GM08714 (cell line): ENCODE results near the gene TCF7.

ENCODE experiments used
- H3K4me3 ChIP-seq: fragments of 200-500 bp; sonication (Bioruptor generic); 2 replicates; pipeline ENCODE4 v1.5.1; 2014; ENCODE audit warnings: mild to moderate bottlenecking, low read length, inconsistent platforms
- ZNF274 ChIP-seq: IDR thresholded peaks from 2 replicates; pipeline ENCODE4 v1.6.1; 2012; ENCODE audit warnings: mild to moderate bottlenecking, low read depth, low read length

TCF7 gene

DNA sequence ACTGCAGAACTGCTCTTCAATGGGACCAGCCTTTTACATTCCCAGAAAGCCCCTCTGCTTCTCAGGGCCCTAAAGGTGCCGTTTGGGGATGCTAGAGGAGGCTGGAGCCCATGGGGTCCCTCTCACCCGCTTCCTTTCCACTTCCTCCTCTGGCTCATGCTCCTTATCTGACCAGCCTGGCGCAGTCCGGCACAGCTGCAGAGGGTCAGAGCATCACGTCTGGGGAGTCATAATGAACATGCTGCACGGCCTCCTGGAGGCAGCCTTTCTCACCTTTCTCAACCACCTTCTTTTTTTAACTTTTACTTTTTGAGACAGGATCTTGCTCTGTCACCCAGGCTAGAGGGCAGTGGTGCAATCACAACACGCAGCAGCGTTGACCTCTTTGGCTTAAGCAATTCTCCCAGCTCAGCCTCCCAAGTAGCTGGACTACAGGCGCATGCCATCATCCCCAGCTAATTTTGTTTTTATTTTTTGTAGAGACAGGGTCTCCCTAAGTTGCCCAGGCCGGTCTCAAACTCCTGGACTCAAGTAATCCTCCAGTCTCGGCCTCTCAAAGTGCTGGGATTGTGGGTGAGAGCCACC, 15.1 kb upstream of the TCF7 start:
- H3K4me3 ChIP-seq, result no peak overlapping the region; the same call in 1 of the 2 replicates

DNA sequence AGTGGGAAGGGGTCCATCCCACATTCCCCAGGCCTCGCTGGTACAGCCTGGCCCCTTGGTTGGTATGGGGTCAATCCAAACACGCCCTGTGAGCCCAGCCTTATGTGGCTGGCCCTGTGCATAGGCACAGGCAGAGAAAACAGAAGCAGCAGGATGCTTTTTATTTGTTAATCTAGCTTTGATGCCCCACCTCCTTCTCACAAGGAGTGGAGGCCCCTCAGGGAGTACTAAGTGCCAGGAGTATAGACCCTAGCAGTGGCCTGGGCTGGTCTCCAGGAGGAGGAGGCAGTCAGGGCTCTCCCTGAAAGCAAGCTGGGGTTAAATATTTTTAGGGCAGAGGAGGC, 14.6 kb upstream of the TCF7 start:
- TF ChIP-seq ZNF274, result no peak
- no peak overlapping the region; the same call in 1 of the 2 replicates for H3K4me3 ChIP-seq

More for the DNA sequence above, 15.1 kb upstream of the TCF7 start:
- no peak for TF ChIP-seq ZNF274

DNA sequence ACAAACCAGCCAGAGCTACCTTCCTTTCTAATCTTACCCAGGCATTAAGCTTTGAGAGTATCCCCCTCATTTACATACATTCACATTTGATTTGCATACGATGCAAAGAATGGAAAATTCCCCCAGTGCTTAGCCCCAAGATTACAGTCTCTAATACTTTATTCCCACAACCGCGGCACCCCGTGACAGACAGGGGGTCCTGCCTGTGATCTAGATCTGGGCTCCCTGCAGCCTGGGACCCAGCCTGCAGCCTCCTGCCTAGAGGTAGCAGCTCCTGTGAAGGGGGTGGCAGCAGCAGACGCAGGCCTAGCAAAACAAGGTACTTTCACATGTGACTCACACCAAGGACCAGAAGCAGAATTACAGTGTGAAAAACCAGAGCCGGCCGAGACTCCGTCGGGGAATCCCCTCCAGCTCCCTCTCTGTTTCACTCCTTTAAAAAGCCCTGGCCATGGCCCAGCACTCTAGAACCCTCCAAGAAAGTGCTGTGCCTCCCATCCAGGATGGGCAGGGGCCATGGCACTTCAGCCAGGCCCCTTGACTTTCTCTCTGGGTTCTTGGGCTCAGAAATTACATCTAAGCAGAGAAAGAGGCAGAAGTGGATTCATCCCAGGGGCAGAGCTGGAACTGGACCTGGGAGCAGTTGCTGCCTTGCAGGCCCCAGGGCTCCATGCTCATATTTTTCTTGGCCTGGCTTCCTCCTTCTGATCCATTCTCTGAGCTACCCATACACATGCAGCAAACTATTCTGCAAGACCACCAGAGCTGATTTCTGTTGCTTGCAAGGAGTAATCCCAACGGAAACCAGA, 14.0 kb upstream of the TCF7 start:
- no peak overlapping the region; the same call in 1 of the 2 replicates for H3K4me3 ChIP-seq
- TF ChIP-seq ZNF274, result no peak

DNA sequence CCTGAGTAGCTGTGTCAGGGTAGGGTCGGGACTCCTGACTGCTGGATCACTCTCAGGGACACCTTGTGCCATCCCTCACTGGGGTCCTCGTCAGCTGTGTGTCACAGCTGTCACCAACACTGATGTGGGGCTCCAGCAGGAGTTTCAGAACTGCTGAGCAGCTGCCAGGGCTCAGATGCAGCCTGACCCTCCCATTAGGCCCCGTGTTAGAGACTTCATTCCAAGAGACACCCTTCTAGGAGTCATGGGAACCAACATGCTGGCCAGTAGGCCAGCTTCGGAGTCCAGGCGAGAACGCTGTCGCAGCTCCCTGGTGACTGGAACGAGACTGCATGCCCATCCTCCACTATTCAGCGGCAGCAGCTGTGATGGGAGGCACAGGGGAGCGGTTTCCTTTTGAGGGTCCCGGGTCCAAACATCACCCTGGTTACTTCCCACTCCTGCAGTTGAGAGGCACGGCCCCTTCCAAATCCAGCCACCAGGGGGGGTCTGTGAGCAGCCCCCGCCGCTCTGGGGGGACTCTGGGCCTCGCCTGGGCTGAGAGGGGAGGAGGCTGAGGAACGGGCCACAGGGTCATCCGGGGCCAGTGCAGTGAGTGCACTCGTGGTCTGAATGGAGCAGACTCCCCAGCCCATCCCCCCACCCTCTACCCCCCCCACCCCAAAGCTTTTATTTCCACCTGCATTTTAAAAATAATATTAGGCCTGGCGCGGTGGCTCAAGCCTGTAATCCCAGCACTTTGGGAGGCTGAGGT, 12.6 kb upstream of the TCF7 start:
- H3K4me3 ChIP-seq, result no peak overlapping the region
- no peak for TF ChIP-seq ZNF274

DNA sequence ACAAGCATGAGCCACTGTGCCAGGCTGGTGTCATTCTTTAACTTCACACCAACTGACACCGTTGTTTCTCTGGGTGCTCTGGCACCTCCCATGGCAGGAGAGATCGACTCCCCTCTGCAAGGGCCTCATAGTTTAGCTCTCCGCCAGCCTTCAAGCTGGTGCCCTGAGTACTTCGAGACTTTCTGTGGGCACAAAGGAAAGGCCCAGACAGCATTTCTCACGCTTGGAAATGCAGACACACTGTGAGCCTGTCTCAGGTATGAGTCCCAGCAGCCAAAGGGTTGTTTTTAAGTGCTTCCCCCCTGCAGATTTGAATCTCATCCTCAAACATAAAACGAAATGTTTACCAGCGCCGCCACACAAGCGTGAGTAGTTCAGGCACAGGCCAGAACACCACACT, 11.1 kb upstream of the TCF7 start:
- no peak overlapping the region for H3K4me3 ChIP-seq
- TF ChIP-seq ZNF274, result no peak

DNA sequence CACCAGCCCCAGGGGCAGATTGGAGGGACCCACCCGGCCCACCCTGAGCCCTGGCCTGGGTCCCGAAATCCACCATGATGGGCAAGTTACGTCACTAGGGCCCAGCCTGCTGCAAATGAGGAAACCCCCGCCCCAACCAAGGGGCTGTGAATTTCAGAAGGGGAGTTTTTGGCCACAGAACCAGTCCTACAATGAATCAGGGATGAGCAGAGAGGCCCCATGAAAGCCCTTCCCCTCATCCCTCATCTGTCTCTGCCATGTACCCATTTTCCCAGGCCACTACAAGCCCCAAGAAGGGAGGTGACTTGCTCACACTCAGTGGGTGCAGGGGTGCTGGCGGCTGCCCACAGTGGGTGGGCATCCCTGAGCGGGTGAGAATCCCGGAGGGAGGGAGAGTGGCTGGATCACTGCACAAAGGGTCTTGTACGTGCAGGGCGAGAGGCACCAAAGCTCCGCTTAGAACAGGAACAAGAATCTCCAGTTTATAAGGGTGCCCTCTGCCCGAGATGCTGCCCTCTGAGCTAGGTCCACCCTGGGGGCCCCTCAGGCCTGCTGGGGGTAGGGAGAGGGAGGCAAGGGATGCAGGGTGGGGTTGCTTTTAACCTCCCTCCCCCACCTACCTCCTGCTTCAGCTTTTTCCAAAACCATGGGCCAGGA, 10.4 kb upstream of the TCF7 start:
- TF ChIP-seq ZNF274, result no peak
- no peak overlapping the region for H3K4me3 ChIP-seq

DNA sequence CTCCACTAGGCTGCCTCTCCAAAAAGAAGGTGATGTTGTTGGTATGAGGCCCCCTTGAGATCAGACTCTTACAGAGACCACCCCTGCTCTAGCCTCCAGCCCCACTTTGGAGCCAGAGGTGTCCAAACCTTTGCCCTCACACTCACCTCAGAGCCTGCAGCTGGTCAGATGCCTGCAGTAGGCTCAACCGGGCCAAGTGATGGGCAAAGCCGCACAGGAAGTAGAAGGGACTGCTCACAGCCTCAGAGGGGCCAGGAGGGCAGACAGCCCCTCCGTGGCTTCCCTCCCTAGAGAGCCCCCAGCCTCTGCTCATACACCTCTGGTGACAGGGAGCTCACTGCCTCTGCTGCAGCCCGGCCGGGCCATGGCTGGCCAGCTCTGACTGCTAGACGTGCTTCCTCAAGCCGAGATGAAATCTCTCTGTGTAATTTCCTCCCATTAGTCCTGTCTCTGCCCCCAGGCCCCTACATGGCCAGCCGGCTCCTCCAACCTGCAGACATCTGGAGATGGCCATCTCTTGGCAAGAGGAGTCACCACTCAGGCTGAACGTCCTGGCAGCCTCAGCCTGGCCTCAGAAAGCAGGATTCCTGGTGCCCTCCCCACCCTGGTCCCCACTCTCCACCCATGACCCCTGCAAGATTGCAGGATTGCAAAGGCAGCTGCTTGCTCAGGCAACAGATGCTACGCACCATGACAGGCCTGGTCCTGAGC, 7.3 kb upstream of the TCF7 start:
- H3K4me3 ChIP-seq, result no peak overlapping the region
- no peak for TF ChIP-seq ZNF274

DNA sequence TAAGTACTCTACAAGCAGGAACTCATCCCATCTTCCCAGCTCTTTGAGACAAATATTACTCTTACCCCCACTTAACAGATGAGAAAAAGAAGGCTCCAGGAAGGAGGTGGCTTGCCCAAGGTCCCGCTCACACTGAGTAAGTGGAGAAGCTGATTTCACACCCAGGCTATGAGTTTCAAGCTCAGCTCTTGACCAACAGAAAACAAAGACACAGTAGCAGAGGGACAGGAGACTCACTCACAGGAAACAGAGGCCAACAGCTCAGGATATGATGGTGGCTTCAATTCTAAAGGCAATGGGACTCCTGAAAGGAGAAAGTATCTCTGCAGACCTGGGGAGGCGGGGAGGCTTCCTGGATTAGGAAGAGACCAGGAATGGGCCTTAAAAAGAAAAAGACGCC, 6.7 kb upstream of the TCF7 start:
- no peak overlapping the region for H3K4me3 ChIP-seq
- TF ChIP-seq ZNF274, result no peak

DNA sequence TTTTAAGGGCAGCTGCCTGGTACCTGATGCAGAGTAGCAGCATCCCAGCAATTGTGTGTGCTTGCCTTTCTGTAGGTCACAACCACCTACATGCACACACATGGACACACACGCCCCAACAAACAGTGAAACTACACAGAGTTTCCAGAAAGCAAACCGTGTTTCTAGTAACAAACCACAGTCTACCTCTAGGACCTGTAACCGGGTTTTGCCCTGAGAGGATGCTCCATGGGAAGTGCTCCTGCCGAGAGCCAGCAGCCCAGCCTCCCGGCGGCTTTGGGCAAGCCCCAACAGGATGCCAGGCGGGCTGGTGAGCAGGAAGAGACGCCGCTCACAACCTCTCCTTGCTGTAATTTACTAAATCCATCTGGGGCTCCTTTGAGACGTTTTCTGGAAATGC, 4.1 kb upstream of the TCF7 start:
- H3K4me3 ChIP-seq, result no peak overlapping the region
- TF ChIP-seq ZNF274, result no peak

DNA sequence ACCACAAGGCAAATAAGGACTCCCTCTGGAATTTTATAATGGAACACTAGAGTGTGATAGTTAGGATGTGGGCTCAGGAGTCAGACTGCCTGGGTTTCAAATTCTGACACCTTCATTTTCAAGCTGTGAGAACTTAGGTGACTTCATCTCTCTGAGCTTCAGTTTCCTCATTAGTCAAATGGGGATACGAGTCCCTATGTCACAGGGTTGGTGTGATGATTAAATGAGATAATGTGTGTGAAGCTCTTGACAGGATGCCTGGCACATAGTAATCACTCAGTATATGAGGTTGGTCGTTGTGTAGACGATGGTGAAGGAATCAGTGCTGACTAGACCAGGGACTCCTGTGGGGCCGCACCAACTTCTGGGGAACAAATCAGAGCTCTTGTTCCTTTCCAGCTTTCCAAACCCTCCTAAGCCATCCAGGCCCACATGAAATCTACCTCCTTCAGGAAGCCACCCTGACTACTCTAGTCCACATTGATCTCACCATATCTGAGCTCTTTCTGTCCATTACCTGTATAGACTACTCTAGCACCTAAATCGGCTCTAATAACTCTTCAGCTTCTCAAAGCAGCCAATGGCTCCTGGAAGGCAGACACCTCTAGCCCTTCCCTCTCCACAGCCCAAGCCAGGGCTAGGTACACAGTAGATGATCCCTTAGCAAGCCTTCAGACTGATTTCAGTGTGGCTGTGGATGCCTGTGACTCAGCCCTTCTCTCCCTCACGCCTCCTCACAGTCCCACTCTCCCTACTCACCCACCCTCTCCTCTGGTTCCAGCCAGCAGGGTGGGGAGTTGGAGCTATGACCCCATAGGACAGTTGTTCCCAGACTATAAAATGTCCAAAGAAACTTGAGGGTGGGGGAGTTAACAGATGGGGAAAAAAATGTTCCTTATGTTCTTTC, 2.5 kb upstream of the TCF7 start:
- no peak for TF ChIP-seq ZNF274

DNA sequence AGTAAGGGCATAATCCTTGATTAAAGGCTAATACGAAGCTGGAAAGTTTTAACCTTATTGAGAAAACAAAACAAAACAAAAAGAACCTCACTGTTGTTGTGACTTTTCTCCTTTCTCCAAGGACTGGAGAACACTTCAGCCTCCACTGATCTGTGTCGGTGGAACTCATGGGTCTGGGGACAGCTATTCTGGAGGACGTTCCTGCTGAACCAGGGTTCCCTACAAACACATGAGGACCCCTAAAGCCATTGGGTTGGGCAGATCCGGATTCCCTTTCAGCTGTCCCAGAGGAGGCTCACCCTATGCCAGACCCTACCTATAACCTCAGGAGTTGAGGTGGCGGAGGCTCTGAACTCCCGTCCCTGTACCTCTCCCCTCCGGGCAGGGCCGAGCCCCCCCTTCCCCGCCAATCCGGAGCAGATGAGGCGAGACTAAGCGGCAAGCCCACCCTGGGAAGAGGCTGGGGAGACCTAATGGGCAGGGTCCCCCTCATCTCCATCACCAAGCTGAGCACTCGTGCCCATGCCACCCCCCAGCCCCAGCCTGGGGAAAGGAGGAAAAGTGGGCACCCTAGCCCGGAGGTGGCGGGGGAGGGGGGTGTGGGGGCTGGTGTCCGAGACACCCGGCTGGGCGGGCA, 1.6 kb upstream of the TCF7 start:
- no peak for TF ChIP-seq ZNF274
- no peak overlapping the region for H3K4me3 ChIP-seq

More for the DNA sequence above, 2.5 kb upstream of the TCF7 start:
- no peak overlapping the region for H3K4me3 ChIP-seq

DNA sequence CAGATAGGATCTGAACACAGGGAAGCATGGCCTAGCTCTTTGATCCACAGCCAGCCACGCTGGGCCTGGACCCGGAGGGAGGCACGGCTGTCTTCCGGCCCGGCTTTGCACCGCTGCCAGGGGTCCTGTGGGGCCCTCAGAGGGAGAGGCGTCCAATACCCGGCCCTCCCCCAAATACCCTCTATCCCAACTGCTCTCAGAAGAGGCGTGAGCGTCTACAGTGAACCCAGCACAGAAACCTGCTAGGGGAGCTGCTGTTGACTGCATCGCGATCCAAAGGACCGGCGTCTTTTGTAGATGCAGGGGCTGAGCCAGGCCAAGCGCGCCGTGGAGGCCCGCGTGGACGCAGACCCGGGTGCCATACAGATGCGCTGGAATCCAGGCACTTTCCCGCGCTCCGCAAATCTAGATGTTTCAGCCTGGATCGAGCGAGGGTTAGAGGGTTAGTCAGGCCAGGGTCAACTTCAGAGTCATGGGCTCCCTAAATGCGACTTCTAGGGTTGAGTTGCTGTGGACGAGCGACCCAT, 1.1 kb upstream of the TCF7 start:
- H3K4me3 ChIP-seq, result no peak overlapping the region
- no peak for TF ChIP-seq ZNF274
